ENCODE measurements around the gene CAPN15. TPM values are rescaled to one million over a fixed set of nuclear protein-coding genes. Genes with fewer than 3 reads are reported as not detected.
A peak's percentile ranks its signal among the peaks of the same experiment; 100 is the strongest.

Gene CAPN15
- total RNA-seq, 1 experiment from 2014 or later, result 91.2 TPM

DNA sequence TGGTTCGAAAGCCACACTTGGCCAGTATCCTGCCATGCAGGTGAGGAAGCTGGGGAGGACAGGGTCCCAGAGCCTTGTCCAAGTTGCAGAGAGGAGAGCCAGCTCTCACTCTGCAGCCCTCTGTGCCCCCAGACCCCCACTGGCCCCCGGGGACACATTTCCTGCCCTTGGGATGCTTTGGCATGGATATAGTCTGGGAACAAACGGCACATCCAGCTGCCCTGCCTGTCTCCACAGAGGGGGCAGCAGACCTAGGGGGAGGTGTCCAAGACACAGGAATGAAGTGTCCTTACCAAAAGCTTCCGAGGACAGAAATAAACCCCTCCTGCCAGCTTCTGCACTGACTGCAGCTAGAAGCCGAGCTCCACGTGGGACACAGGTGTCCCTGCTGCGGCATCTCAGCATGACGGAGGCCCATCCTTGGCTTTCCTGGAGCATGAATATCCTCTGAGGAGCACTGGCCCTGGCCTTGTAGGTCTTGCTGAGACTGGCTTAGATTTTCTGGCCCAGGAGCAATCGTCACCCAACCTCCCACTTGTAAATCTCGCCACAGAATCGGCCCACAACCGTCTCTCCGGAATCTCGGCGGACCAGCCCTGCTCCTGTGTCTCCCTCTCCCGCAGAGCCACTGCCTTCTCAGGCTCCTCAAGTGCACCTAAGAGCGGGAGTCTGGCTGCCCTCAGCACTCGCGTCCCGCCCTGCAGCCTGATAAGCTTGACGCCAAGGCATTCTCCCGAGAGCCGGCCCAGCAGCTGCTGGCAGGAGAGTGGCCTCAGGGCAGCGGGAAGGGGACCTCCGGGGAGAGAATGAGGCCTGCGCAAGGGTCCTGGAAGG, 1.1 kb upstream of the CAPN15 start:
- peaks cover 4% of the 10 kb centered on the region for H3K36me3 ChIP-seq (ENCODE audit: insufficient read depth, low read length, poor library complexity, severe bottlenecking)
- no peaks in the 10 kb centered on the region for H3K27me3 ChIP-seq (replicated peaks; ENCODE audit: insufficient read depth, low read depth, low read length, poor library complexity)
- H3K27ac ChIP-seq (ENCODE audit: low read depth, low read length, poor library complexity, severe bottlenecking), result peak overlapping the region; percentile 98
- ChIA-PET CTCF (no interaction called here), POLR2A (ENCODE audit: low non-redundant PET) (interaction anchor here (0.6 to 1.5 kb wide), 2 partner anchors 124 to 304 kb away, joined by 4 to 11 read pairs; partner anchors contain the start of gene DECR2)
- peak; percentile 43 for DNase-seq (ENCODE audit: low spot score)
- H3K4me1 ChIP-seq (ENCODE audit: insufficient read depth, low read length, poor library complexity, severe bottlenecking), result peaks cover 7% of the 10 kb centered on the region
- BruUV-seq (replicated peaks), result TSS peak; percentile 52
- TF ChIP-seq, protein P1, sequence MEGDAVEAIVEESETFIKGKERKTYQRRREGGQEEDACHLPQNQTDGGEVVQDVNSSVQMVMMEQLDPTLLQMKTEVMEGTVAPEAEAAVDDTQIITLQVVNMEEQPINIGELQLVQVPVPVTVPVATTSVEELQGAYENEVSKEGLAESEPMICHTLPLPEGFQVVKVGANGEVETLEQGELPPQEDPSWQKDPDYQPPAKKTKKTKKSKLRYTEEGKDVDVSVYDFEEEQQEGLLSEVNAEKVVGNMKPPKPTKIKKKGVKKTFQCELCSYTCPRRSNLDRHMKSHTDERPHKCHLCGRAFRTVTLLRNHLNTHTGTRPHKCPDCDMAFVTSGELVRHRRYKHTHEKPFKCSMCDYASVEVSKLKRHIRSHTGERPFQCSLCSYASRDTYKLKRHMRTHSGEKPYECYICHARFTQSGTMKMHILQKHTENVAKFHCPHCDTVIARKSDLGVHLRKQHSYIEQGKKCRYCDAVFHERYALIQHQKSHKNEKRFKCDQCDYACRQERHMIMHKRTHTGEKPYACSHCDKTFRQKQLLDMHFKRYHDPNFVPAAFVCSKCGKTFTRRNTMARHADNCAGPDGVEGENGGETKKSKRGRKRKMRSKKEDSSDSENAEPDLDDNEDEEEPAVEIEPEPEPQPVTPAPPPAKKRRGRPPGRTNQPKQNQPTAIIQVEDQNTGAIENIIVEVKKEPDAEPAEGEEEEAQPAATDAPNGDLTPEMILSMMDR (conservative IDR thresholded peaks at IDR 0.05; ENCODE audit: low read depth, low read length), result no peak
- no peak for TF ChIP-seq EZH2 (IDR thresholded peaks at IDR 0.05; ENCODE audit: borderline replicate concordance, low read depth, low read length, poor library complexity, severe bottlenecking)
- intact Hi-C loops (cut with micrococcal nuclease; ENCODE audit: unreplicated experiment), result loop anchor here (5.0 kb wide), 1 partner anchor 124 kb away; the partner anchor contains the start of gene DECR2
- peak overlapping the region; percentile 96 for H3K4me3 ChIP-seq (ENCODE audit: low read depth, low read length, poor library complexity, severe bottlenecking)
- no peaks in the 10 kb centered on the region for H3K9me3 ChIP-seq (ENCODE audit: low read depth, low read length, poor library complexity, severe bottlenecking)

DNA sequence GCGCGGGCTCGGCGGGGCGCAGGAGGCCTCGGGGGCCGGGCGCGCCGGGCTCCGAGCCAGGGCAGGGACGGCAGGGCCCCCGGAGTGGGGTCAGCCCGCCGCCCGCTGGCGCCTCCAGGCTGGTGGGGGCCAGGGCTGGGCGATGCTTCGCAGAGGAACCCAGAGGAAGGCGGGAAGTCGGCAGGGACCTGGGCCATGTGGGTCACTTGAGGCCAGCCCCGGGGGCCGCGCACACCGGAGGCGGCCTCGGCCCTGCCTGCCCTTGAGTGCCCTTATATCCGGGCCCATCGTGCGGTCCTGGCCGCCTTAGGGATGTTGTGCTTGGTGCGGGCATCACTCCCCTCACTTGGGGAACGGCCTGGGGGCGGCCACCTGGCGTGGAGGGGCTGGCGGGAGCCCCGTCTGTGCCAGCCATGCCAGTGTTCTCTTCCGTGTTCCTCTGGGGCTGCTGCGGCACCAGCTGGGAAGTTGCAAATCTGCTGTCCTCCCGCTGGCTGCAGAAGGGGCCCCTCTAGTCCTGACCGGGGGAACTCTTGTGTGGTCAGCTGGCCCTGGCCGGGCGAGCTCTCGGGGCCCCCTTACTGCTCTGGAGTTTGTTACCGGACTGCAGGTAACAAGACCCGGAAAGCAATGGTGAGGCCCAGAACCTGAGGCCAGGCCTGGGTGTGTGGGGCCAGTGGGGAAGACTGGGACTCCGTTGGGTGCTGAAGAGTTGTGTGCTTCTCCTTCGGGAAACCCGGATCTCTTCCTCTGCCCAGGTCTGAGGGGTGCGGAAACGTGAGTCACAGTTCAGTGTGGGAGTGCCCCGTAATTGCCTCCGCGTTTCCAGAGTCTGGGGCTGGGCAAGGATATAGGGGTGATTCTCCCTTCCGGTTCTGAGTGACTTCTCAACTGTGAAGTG, 849 bp downstream of the CAPN15 start:
- TF ChIP-seq, protein P1 (conservative IDR thresholded peaks at IDR 0.05; ENCODE audit: low read depth, low read length), result no peak
- TF ChIP-seq EZH2 (IDR thresholded peaks at IDR 0.05; ENCODE audit: borderline replicate concordance, low read depth, low read length, poor library complexity, severe bottlenecking), result no peak
- DNase-seq (ENCODE audit: low spot score), result peak; percentile 50
- ChIA-PET CTCF (no interaction called here), POLR2A (ENCODE audit: low non-redundant PET) (no interaction called here)
- Histone ChIP-seq H3K36me3 (ENCODE audit: insufficient read depth, low read length, poor library complexity, severe bottlenecking) (peaks cover 4% of the 10 kb centered on the region), H3K9me3 (ENCODE audit: low read depth, low read length, poor library complexity, severe bottlenecking) (no peaks in the 10 kb centered on the region), H3K27ac (ENCODE audit: low read depth, low read length, poor library complexity, severe bottlenecking) (peak overlapping the region; percentile 85), H3K27me3 (replicated peaks; ENCODE audit: insufficient read depth, low read depth, low read length, poor library complexity) (no peaks in the 10 kb centered on the region), H3K4me1 (ENCODE audit: insufficient read depth, low read length, poor library complexity, severe bottlenecking) (peaks cover 7% of the 10 kb centered on the region), H3K4me3 (ENCODE audit: low read depth, low read length, poor library complexity, severe bottlenecking) (peak overlapping the region; percentile 96)
- BruUV-seq (replicated peaks), result TSS peak; percentile 47
- intact Hi-C loops (cut with micrococcal nuclease; ENCODE audit: unreplicated experiment), result loop anchor here (5.0 kb wide), 1 partner anchor 126 kb away; the partner anchor contains the start of gene DECR2

DNA sequence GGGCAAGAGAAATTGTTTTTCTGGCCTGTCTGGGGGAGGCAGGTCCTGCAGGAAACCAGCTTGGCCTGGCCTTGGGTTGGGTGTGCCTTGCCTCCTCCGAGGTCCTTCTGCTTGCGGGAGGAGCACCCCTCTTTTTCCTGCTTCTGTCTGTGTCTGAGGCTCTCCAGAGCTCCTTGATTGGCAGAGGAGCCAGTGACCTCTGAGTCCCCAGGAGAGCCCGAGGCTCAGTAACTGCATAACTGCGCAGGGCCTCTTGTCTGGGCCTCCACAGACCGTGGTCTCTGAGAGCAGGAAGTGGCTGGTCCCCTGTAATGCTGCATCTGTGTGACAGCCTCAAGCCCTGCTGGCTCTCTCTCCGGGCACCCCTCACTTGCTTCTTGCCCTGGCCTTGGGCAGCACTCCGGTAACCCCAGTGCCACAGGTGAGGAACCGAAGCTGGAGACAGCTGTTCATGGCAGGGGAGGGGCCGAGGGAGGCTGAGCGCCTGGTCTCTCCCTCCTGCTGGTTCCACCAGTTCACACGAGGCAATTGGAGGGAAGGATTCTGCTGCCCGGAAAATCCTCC, 1.6 kb downstream of the CAPN15 start:
- H3K27me3 ChIP-seq (replicated peaks; ENCODE audit: insufficient read depth, low read depth, low read length, poor library complexity), result no peaks in the 10 kb centered on the region
- no peak for TF ChIP-seq EZH2 (IDR thresholded peaks at IDR 0.05; ENCODE audit: borderline replicate concordance, low read depth, low read length, poor library complexity, severe bottlenecking)
- H3K36me3 ChIP-seq (ENCODE audit: insufficient read depth, low read length, poor library complexity, severe bottlenecking), result peaks cover 4% of the 10 kb centered on the region
- peaks cover 7% of the 10 kb centered on the region for H3K4me1 ChIP-seq (ENCODE audit: insufficient read depth, low read length, poor library complexity, severe bottlenecking)
- no peak for DNase-seq (ENCODE audit: low spot score)
- no peaks in the 10 kb centered on the region for H3K9me3 ChIP-seq (ENCODE audit: low read depth, low read length, poor library complexity, severe bottlenecking)
- ChIA-PET POLR2A (ENCODE audit: low non-redundant PET) (no interaction called here), CTCF (no interaction called here)
- no TSS peak for BruUV-seq (replicated peaks)
- peak overlapping the region; percentile 85 for H3K27ac ChIP-seq (ENCODE audit: low read depth, low read length, poor library complexity, severe bottlenecking)
- intact Hi-C loops (cut with micrococcal nuclease; ENCODE audit: unreplicated experiment), result loop anchor here (5.0 kb wide), 1 partner anchor 127 kb away; the partner anchor contains the start of gene DECR2
- H3K4me3 ChIP-seq (ENCODE audit: low read depth, low read length, poor library complexity, severe bottlenecking), result peak overlapping the region; percentile 96

Measured in A673 (cell line).